Muscle layer of colon (tissue), 2 donors: ENCODE measurements around the gene NCKAP5L.

ENCODE experiments used
- H3K27ac ChIP-seq: one replicate; pipeline ENCODE4 v1.7.0; 2013; ENCODE audit warnings: low read depth, mild to moderate bottlenecking, low read length, moderate library complexity
- H3K27me3 ChIP-seq, 2 donors: one replicate each; pipeline ENCODE4 v1.7.0; 2013; ENCODE audit warnings: low read length in 2 of 2, mild to moderate bottlenecking in 2 of 2; ENCODE audit not compliant: insufficient read depth in 2 of 2, control insufficient read depth in 1 of 2
- H3K36me3 ChIP-seq: one replicate; pipeline ENCODE4 v1.7.0; 2013; ENCODE audit warnings: mild to moderate bottlenecking, low read length; ENCODE audit not compliant: insufficient read depth
- H3K4me1 ChIP-seq: one replicate; pipeline ENCODE4 v1.7.0; 2013; ENCODE audit warnings: mild to moderate bottlenecking, low read length; ENCODE audit not compliant: insufficient read depth
- H3K4me3 ChIP-seq, 2 donors: one replicate each; pipeline ENCODE4 v1.7.0; 2013; ENCODE audit warnings: low read length in 2 of 2, low read depth in 1 of 2, mild to moderate bottlenecking in 1 of 2, moderate library complexity in 1 of 2
- H3K9ac ChIP-seq: one replicate; pipeline ENCODE4 v1.7.0; 2013; ENCODE audit warnings: low read length
- H3K9me3 ChIP-seq: one replicate; pipeline ENCODE4 v1.7.0; 2013; ENCODE audit warnings: mild to moderate bottlenecking, low read length
- donor health status: abdominal sarcoma.
- donor health status: Adenocarcinoma of cecum.

NCKAP5L gene

GRCh38 chr12:49871263-49871561 lies 43.0 kb upstream of the NCKAP5L start:
- H3K4me3 ChIP-seq: no peak overlapping the region
- no peak overlapping the region for H3K9ac ChIP-seq
- peaks cover 17% of the 10 kb centered on the region for H3K4me1 ChIP-seq
- no peaks in the 10 kb centered on the region for H3K27me3 ChIP-seq
- H3K36me3 ChIP-seq: no peaks in the 10 kb centered on the region
- no peak overlapping the region for H3K27ac ChIP-seq
- no peaks in the 10 kb centered on the region for H3K9me3 ChIP-seq

GRCh38 chr12:49870501-49871262 lies 42.5 kb upstream of the NCKAP5L start:
- Histone ChIP-seq H3K36me3 (no peaks in the 10 kb centered on the region), H3K27ac (no peak overlapping the region), H3K9ac (no peak overlapping the region), H3K4me1 (peaks cover 17% of the 10 kb centered on the region), H3K27me3 (no peaks in the 10 kb centered on the region), H3K4me3 (no peak overlapping the region), H3K9me3 (no peaks in the 10 kb centered on the region)

GRCh38 chr12:49869816-49870500 lies 41.7 kb upstream of the NCKAP5L start:
- no peak overlapping the region for H3K9ac ChIP-seq
- H3K9me3 ChIP-seq: no peaks in the 10 kb centered on the region
- H3K27me3 ChIP-seq: no peaks in the 10 kb centered on the region
- H3K36me3 ChIP-seq: no peaks in the 10 kb centered on the region
- peaks cover 17% of the 10 kb centered on the region for H3K4me1 ChIP-seq
- no peak overlapping the region for H3K4me3 ChIP-seq
- no peak overlapping the region for H3K27ac ChIP-seq

- H3K36me3 ChIP-seq: no peaks in the 10 kb centered on the region
- no peak overlapping the region for H3K4me3 ChIP-seq
- peaks cover 17% of the 10 kb centered on the region for H3K4me1 ChIP-seq
- H3K9me3 ChIP-seq: no peaks in the 10 kb centered on the region
- no peak overlapping the region for H3K27ac ChIP-seq
- H3K9ac ChIP-seq: no peak overlapping the region
- no peaks in the 10 kb centered on the region for H3K27me3 ChIP-seq
Measured at GRCh38 chr12:49868952-49869815, 41.0 kb upstream of the NCKAP5L start.

GRCh38 chr12:49868449-49868848 lies 40.2 kb upstream of the NCKAP5L start:
- Histone ChIP-seq H3K4me3 (no peak overlapping the region), H3K27me3 (no peaks in the 10 kb centered on the region), H3K9me3 (no peaks in the 10 kb centered on the region), H3K4me1 (peaks cover 17% of the 10 kb centered on the region), H3K27ac (no peak overlapping the region), H3K9ac (no peak overlapping the region), H3K36me3 (no peaks in the 10 kb centered on the region)

- Histone ChIP-seq H3K9ac (no peak overlapping the region), H3K36me3 (no peaks in the 10 kb centered on the region), H3K27ac (no peak overlapping the region), H3K27me3 (no peaks in the 10 kb centered on the region), H3K4me3 (no peak overlapping the region), H3K4me1 (peaks cover 17% of the 10 kb centered on the region), H3K9me3 (no peaks in the 10 kb centered on the region)
Measured at GRCh38 chr12:49867570-49868341, 39.5 kb upstream of the NCKAP5L start.

- Histone ChIP-seq H3K4me1 (peaks cover 17% of the 10 kb centered on the region), H3K9me3 (no peaks in the 10 kb centered on the region), H3K9ac (no peak overlapping the region), H3K4me3 (no peak overlapping the region), H3K27me3 (no peaks in the 10 kb centered on the region), H3K36me3 (no peaks in the 10 kb centered on the region), H3K27ac (no peak overlapping the region)
Measured at GRCh38 chr12:49866859-49867569, 38.8 kb upstream of the NCKAP5L start.

GRCh38 chr12:49865782-49866135 lies 37.5 kb upstream of the NCKAP5L start:
- no peaks in the 10 kb centered on the region for H3K27me3 ChIP-seq
- H3K36me3 ChIP-seq: no peaks in the 10 kb centered on the region
- peaks cover 17% of the 10 kb centered on the region for H3K4me1 ChIP-seq
- H3K9me3 ChIP-seq: no peaks in the 10 kb centered on the region
- H3K9ac ChIP-seq: no peak overlapping the region
- H3K27ac ChIP-seq: no peak overlapping the region
- H3K4me3 ChIP-seq: no peak overlapping the region

- H3K36me3 ChIP-seq: no peaks in the 10 kb centered on the region
- H3K27me3 ChIP-seq: no peaks in the 10 kb centered on the region
- H3K9ac ChIP-seq: no peak overlapping the region
- no peak overlapping the region for H3K27ac ChIP-seq
- no peak overlapping the region for H3K4me3 ChIP-seq
- H3K9me3 ChIP-seq: no peaks in the 10 kb centered on the region
- peaks cover 17% of the 10 kb centered on the region for H3K4me1 ChIP-seq
Measured at GRCh38 chr12:49865109-49865781, 37.0 kb upstream of the NCKAP5L start.

- Histone ChIP-seq H3K4me3 (no peak overlapping the region), H3K9me3 (no peaks in the 10 kb centered on the region), H3K27me3 (no peaks in the 10 kb centered on the region), H3K27ac (no peak overlapping the region), H3K36me3 (no peaks in the 10 kb centered on the region), H3K4me1 (peaks cover 17% of the 10 kb centered on the region), H3K9ac (no peak overlapping the region)
Measured at GRCh38 chr12:49864798-49865090, 36.5 kb upstream of the NCKAP5L start.
